Calu3 (cell line): ENCODE measurements around the gene CNOT6. TPM values are rescaled to one million over a fixed set of nuclear protein-coding genes. Genes with fewer than 3 reads are reported as not detected.

Experiments
- BruUV-seq: library from RNA; stranded (reverse); fragments of 400-500 nt; replicated peaks from 2 replicates; lab custom pipeline; 2021; lab: Mats Ljungman, UMichigan
- CTCF ChIA-PET: fragments of 300-600 bp; sonication (Branson Sonifier 250); formaldehyde crosslinking; loops from one replicate; lab custom pipeline; 2022; ENCODE audit warnings: antibody characterized with exemption; lab: Charles Lee
- DNase-seq: peaks from one replicate; pipeline ENCODE4 v3.0.0; 2022
- H3K27ac Mint-ChIP-seq: one replicate; pipeline ENCODE4 v1.8.0; 2022; ENCODE audit warnings: mixed read lengths; ENCODE audit not compliant: unreplicated experiment
- H3K27me3 Mint-ChIP-seq: one replicate; pipeline ENCODE4 v1.8.0; 2022; ENCODE audit warnings: mixed read lengths; ENCODE audit not compliant: unreplicated experiment
- H3K36me3 Mint-ChIP-seq: one replicate; pipeline ENCODE4 v1.8.0; 2022; ENCODE audit warnings: mild to moderate bottlenecking, moderate library complexity, mixed read lengths; ENCODE audit not compliant: insufficient read depth, unreplicated experiment
- H3K4me1 Mint-ChIP-seq: one replicate; pipeline ENCODE4 v1.8.0; 2022; ENCODE audit warnings: mild to moderate bottlenecking, low read depth, mixed read lengths; ENCODE audit not compliant: unreplicated experiment
- H3K4me3 Mint-ChIP-seq: one replicate; pipeline ENCODE4 v1.8.0; 2022; ENCODE audit warnings: mild to moderate bottlenecking, low read depth, moderate library complexity, mixed read lengths; ENCODE audit not compliant: unreplicated experiment
- H3K9me3 Mint-ChIP-seq: one replicate; pipeline ENCODE4 v1.8.0; 2022; ENCODE audit warnings: low read depth, mixed read lengths; ENCODE audit not compliant: unreplicated experiment
- intact Hi-C: fragments of 100-400 bp; cut with micrococcal nuclease; formaldehyde crosslinking; loops from one replicate; pipeline ENCODE4 v1.10.0; 2022; ENCODE audit not compliant: unreplicated experiment
- total RNA-seq: library from RNA; stranded (reverse); gene quantifications from 2 replicates; pipeline ENCODE4 v1.2.3, GENCODE V29; 2022
- TF ChIP-seq, protein P1 (sequence below): fragments of 200-600 bp; IDR thresholded peaks from one replicate; pipeline ENCODE4 v1.8.0; 2022; ENCODE audit warnings: antibody characterized with exemption; ENCODE audit not compliant: unreplicated experiment

CNOT6 gene
- total RNA-seq, 1 experiment from 2014 or later, result 57.1 TPM

GRCh38 chr5:180592176-180592575, 98.0 kb downstream of the CNOT6 start:
- no peak for DNase-seq
- H3K9me3 Mint-ChIP-seq, result no peaks in the 10 kb centered on the region
- peak overlapping the region; percentile 37 for H3K4me3 Mint-ChIP-seq
- intact Hi-C loops, result no loop called here
- no peaks in the 10 kb centered on the region for H3K36me3 Mint-ChIP-seq
- CTCF ChIA-PET, result no interaction called here
- H3K27ac Mint-ChIP-seq, result no peak overlapping the region
- H3K27me3 Mint-ChIP-seq, result peaks cover 81% of the 10 kb centered on the region
- no TSS peak for BruUV-seq
- H3K4me1 Mint-ChIP-seq, result peaks cover 16% of the 10 kb centered on the region
- TF ChIP-seq, protein P1, sequence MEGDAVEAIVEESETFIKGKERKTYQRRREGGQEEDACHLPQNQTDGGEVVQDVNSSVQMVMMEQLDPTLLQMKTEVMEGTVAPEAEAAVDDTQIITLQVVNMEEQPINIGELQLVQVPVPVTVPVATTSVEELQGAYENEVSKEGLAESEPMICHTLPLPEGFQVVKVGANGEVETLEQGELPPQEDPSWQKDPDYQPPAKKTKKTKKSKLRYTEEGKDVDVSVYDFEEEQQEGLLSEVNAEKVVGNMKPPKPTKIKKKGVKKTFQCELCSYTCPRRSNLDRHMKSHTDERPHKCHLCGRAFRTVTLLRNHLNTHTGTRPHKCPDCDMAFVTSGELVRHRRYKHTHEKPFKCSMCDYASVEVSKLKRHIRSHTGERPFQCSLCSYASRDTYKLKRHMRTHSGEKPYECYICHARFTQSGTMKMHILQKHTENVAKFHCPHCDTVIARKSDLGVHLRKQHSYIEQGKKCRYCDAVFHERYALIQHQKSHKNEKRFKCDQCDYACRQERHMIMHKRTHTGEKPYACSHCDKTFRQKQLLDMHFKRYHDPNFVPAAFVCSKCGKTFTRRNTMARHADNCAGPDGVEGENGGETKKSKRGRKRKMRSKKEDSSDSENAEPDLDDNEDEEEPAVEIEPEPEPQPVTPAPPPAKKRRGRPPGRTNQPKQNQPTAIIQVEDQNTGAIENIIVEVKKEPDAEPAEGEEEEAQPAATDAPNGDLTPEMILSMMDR, result no peak

- TF ChIP-seq, protein P1, result no peak
- peaks cover 16% of the 10 kb centered on the region for H3K4me1 Mint-ChIP-seq
- no peaks in the 10 kb centered on the region for H3K9me3 Mint-ChIP-seq
- H3K27me3 Mint-ChIP-seq, result peaks cover 78% of the 10 kb centered on the region
- CTCF ChIA-PET, result interaction anchor here (0.6 kb wide), 1 partner anchor 20 kb away, joined by 5 read pairs; no protein-coding TSS in a partner anchor
- H3K27ac Mint-ChIP-seq, result no peak overlapping the region
- intact Hi-C loops, result no loop called here
- H3K4me3 Mint-ChIP-seq, result no peak overlapping the region
- no TSS peak for BruUV-seq
- H3K36me3 Mint-ChIP-seq, result no peaks in the 10 kb centered on the region
- no peak for DNase-seq
Observed at GRCh38 chr5:180593446-180594206, 99.4 kb downstream of the CNOT6 start.

DNA sequence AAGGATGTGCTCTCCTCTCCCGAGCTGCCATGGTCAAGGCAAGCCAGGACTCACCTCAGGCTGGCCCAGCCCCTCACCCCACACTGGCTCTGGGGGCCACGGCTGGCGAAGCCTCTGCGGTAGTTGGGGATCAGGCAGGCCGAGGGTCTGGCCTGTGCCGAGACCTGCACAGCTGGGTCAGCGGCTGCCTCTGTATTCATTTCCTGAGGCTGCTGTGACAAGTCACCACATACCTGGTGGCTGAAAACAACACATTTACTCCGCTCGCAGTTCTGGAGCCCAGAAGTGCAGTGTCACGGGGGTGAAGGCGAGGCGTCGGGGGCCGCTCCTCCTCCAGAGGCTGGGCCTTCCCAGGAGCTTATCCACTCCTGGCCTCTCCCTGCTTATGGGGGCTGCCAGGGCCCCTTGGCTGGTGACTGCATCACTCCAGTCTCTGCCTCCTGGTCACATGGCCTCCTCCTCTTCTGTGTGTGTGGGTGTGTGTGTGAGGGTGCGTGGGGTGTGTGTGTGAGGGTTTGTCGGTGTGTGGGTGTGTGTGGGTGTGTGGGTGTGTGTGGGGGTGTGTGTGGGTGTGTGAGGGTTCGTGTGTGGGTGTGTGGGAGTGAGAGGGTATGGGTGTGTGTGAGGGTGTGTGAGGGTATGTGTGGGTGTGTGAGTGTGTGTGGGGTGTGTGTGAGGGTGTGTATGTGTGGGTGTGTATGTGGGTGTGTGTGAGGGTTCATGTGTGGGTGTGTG, 100.3 kb downstream of the CNOT6 start:
- CTCF ChIA-PET, result interaction anchor here (0.6 kb wide), 1 partner anchor 19 kb away, joined by 5 read pairs; no protein-coding TSS in a partner anchor
- intact Hi-C loops, result no loop called here
- H3K4me1 Mint-ChIP-seq, result peaks cover 16% of the 10 kb centered on the region
- H3K27ac Mint-ChIP-seq, result no peak overlapping the region
- H3K36me3 Mint-ChIP-seq, result no peaks in the 10 kb centered on the region
- TF ChIP-seq, protein P1, result no peak
- no peaks in the 10 kb centered on the region for H3K9me3 Mint-ChIP-seq
- no peak overlapping the region for H3K4me3 Mint-ChIP-seq
- no TSS peak for BruUV-seq
- H3K27me3 Mint-ChIP-seq, result peaks cover 69% of the 10 kb centered on the region
- no peak for DNase-seq

DNA sequence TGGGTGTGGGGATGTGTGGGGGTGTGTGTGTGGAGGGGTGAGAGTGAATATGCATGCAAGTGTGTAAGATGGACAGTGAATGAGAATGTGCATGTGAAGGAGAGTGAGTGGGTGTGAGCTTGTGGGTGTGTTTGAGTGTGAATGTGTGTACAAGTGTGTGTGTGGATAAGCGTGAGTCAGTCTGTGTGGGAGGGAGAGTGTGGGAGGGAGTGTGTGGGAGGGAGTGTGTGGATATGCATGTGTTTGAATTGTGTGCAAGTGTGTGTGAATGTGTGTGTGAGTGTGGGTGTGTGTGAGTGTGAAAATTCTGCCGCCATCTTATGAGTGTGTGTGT, 100.8 kb downstream of the CNOT6 start:
- Mint-ChIP-seq H3K36me3 (no peaks in the 10 kb centered on the region), H3K9me3 (no peaks in the 10 kb centered on the region), H3K27me3 (peaks cover 68% of the 10 kb centered on the region), H3K4me3 (no peak overlapping the region), H3K27ac (no peak overlapping the region), H3K4me1 (peaks cover 16% of the 10 kb centered on the region)
- intact Hi-C loops, result no loop called here
- TF ChIP-seq, protein P1, result no peak
- CTCF ChIA-PET, result no interaction called here
- no TSS peak for BruUV-seq
- no peak for DNase-seq
